NCI-H2029 (cell line): ENCODE measurements around the gene PCBP2.
"Not testable (repeated sequence)": the region's sequence is repeated elsewhere in the genome, so short reads cannot be mapped to it uniquely, and the experiment has no call there.

ENCODE experiments used
- DNase-seq: peaks from one replicate; lab custom pipeline; 2025; lab: John Stamatoyannopoulos, UW

PCBP2 gene

GRCh38 chr12:53451661-53452158 lies at the start of gene PCBP2:
TSS of gene PCBP2 (plus strand) at chr12:53452102. CDS start at chr12:53454801, 2,699 bp downstream.
- DNase-seq: peak; percentile 99

DNA sequence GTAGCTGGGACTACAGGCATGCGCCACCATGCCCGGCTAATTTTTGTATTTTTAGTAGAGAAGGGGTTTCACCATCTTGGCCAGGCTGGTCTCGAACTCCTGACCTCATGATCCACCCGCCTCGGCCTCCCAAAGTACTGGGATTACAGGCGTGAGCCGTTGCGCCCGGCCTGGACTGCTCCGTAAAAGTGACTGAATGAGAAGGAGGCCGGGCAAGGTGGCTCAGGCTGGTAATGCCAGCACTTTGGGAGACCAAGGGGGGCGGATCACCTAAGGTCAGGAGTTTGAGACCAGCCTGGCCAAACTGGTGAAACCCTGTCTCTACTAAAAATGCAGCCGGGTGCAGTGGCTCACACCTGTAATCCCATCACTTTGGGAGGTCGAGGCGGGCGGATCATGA lies 49.6 kb upstream of the PCBP2 start:
- not testable (repeated sequence) for DNase-seq

DNA sequence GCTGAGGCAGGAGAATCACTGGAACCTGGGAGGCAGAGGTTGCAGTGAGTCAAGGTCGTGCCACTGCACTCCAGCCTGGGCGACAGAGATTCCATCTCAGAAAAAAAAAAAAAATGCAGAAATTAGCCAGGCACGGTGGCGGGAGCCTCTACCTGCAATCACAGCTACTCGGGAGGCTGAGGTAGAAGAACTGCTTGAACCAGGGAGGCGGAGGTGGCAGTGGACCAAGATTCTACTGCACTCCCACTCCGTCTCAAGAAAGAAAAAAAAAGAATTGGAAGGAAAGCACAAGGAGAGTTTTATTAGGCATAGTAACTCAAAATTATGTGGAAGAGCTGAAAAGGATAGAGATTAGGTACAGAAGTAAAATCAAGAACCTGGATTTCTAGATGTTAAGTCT lies 49.0 kb upstream of the PCBP2 start:
- DNase-seq: no peak

DNA sequence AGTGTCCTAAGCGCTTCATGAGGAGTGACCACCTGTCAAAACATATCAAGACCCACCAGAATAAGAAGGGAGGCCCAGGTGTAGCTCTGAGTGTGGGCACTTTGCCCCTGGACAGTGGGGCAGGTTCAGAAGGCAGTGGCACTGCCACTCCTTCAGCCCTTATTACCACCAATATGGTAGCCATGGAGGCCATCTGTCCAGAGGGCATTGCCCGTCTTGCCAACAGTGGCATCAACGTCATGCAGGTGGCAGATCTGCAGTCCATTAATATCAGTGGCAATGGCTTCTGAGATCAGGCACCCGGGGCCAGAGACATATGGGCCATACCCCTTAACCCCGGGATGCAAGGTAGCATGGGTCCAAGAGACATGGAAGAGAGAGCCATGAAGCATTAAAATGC lies 41.0 kb upstream of the PCBP2 start:
- DNase-seq: no peak

DNA sequence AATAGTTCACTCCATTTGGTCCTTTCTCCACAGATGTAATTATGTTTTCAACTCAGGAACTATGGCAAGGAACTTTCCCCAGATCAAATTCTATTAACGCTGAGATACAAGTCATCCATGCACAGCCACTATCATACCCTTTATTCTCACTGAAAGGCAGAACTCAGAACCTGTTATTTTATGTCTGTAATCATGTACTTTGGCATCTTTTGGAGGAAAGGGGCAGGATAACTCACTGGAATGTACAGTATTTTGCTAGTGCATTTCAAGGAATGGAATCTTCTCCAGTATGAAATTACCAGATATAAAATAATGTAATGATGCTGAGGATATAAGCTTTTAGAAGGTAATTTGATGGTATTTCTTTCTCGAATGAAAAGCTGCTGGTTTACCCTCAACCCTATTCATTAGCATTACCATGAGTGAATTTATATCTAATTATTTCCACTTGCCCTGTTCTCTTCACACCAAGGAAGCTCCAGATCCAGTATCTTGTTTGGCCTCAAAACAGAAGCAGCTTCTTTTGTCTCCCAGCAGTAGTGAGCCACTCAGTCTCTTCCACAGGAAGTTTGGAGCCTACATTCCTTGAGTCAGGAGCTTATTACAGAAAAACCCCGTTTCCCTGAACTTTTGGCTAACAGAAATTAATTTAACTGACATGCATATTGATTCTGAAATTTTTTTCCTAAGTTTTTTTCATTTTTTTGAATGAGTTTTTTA lies 38.3 kb upstream of the PCBP2 start:
- DNase-seq: no peak

DNA sequence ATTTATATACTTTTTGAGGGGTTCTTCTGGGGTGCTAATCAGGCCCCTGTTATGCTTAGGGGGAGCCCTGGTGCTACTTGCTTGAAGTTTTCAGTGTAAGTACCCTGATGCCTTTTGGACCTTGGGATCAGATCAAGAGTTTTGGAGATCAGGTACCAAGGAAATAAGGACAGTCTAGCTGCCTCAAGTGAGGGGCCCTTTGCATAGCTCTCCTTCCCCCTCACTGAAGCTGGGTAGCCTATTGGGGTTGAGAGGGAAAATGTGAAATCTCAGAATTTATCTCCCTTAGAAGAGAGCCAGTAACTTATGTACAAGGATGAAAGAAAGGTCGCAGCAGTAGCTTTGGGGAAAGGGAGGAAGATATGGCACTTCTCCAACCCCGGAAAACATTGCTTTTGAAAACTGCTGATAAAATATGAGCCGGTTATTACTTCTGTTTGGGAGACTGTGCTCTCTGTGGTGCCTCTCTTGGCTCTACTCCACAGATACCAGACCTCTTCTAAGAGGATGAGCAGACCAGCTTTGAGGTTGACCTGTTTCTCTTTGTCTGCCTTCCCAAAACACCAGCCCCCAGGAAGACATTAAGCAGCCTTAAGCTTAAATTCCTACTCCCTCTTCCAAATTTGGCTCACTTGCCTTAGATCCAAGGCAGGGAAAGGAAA lies 37.0 kb upstream of the PCBP2 start:
- DNase-seq: no peak

GRCh38 chr12:53415752-53416389 lies 36.0 kb upstream of the PCBP2 start:
- not testable (repeated sequence) for DNase-seq

DNA sequence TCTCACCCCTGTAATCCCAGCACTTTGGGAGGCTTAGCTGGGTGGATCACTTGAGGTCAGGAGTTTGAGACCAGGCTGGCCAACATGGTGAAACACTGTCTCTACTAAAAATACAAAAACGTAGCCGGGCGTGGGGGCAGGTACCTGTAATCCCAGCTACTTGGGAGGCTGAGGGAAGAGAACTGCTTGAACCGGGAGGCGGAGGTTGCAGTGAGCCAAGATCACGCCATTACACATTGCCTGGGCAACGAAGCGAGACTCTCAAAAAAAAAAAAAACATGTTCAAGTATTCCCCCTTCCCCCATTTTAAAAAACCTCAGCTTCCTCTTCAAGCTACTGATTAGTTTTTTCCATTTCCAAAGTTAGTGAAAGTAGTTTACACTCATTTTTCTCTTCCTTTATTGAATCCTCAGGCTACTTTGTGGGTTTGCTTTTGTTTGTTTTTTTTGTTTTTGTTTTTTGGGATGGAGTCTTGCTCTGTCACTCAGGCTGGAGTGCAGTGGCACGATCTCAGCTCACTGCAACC lies 34.5 kb upstream of the PCBP2 start:
- DNase-seq: not testable (repeated sequence)

GRCh38 chr12:53418221-53418620 lies 33.7 kb upstream of the PCBP2 start:
- no peak for DNase-seq

GRCh38 chr12:53419756-53420155 lies 32.1 kb upstream of the PCBP2 start:
- no peak for DNase-seq

GRCh38 chr12:53422247-53422646 lies 29.7 kb upstream of the PCBP2 start:
- not testable (repeated sequence) for DNase-seq

DNA sequence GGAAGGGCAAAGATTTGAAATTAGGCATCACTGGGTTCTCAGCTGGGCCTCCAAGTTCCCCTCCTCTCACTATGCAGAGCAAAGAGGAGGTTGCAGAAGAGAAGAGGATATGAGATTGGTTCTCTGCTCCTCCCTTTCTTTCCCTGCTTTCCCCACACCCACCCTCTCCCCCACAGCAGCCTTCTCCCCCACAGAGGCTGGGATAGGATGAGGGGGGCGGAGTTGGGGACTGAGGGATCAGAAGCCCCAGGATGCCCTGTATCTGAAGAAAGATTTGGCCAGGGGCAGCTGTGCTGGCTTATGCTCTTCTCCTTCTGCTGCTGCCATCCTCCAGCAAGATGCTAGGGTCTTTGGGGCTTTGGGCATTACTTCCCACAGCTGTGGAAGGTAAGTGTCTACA lies 28.3 kb upstream of the PCBP2 start, which contains the start of gene AMHR2:
AMHR2 (plus strand) TSS at position 259 of the 400 bp plus-strand sequence; CDS start at position 339, 80 bp downstream.
- no peak for DNase-seq

GRCh38 chr12:53424626-53425514 lies 27.0 kb upstream of the PCBP2 start:
- no peak for DNase-seq

- DNase-seq: no peak
Observed at GRCh38 chr12:53425515-53426150, 26.3 kb upstream of the PCBP2 start.

- no peak for DNase-seq
Observed at GRCh38 chr12:53427905-53428594, 23.9 kb upstream of the PCBP2 start.

GRCh38 chr12:53428741-53429140 lies 23.2 kb upstream of the PCBP2 start:
- no peak for DNase-seq

- DNase-seq: no peak
Observed at GRCh38 chr12:53430116-53430515, 21.8 kb upstream of the PCBP2 start.

DNA sequence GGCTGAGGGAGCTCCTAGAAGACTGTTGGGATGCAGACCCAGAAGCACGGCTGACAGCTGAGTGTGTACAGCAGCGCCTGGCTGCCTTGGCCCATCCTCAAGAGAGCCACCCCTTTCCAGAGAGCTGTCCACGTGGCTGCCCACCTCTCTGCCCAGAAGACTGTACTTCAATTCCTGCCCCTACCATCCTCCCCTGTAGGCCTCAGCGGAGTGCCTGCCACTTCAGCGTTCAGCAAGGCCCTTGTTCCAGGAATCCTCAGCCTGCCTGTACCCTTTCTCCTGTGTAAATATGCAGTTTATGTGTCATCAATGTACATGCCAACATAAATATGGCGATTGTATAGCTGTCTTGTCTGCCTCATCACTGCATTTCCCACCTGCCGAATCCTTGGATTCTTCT lies 20.7 kb upstream of the PCBP2 start:
- no peak for DNase-seq

- not testable (repeated sequence) for DNase-seq
Observed at GRCh38 chr12:53435326-53435725, 16.6 kb upstream of the PCBP2 start.

DNA sequence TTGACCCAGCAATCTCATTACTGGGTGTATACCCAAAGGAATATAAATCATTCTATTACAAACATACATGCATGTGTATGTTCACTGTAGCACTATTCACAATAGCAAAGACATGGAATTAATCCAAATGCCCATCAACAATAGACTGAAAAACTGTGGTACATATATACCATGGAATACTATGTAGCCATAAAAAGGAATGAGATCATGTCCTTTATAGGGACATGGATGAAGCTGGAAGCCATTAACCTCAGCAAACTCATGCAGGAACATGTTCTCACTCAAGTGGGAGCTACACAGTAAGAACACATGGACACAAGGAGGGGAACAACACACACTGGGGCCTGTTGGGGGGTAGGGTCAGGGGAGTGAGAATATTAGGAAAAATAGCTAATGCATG lies 12.3 kb upstream of the PCBP2 start:
- DNase-seq: not testable (repeated sequence)
